GM19351 (cell line): ENCODE data around the gene MUL1.
"Not testable (repeated sequence)": the region's sequence is repeated elsewhere in the genome, so short reads cannot be mapped to it uniquely, and the experiment has no call there.

Experiments used
- ATAC-seq: cut with Tn5 transposase; IDR thresholded peaks from one replicate; pipeline ENCODE4 v1.9.1; 2021; ENCODE audit warnings: mild to moderate bottlenecking, moderate library complexity; ENCODE audit not compliant: unreplicated experiment

MUL1 gene

DNA sequence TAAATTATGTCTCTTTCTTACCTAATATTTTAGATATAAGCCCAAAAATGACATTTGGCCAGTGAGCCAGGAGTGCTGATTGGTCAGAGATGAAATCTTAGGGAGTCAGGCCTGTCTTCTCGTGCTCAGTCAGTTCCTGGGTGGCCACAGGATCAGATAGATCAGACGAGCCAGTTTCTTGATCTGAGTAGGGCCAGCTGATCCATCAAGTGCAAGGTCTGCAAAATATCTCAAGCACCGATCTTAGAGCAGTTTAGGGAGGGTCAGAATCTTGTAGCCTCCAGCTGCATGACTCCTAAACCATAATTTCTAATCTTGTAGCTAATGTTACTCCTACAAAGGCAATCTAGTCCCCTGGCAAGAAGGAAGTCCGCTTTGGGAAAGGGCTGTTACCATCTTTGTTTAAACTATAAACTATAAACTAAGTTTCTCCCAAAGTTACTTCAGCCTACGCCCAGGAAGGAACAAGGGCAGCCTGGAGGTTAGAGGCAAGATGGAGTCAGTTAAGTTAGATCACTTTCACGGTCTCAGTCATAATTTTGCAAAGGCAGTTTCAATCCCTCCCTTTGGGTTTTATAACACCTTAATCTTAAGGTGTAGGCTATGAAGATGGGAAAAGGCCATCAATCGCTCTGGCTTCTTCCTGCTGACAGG, 11.8 kb upstream of the MUL1 start:
- not testable (repeated sequence) for ATAC-seq

DNA sequence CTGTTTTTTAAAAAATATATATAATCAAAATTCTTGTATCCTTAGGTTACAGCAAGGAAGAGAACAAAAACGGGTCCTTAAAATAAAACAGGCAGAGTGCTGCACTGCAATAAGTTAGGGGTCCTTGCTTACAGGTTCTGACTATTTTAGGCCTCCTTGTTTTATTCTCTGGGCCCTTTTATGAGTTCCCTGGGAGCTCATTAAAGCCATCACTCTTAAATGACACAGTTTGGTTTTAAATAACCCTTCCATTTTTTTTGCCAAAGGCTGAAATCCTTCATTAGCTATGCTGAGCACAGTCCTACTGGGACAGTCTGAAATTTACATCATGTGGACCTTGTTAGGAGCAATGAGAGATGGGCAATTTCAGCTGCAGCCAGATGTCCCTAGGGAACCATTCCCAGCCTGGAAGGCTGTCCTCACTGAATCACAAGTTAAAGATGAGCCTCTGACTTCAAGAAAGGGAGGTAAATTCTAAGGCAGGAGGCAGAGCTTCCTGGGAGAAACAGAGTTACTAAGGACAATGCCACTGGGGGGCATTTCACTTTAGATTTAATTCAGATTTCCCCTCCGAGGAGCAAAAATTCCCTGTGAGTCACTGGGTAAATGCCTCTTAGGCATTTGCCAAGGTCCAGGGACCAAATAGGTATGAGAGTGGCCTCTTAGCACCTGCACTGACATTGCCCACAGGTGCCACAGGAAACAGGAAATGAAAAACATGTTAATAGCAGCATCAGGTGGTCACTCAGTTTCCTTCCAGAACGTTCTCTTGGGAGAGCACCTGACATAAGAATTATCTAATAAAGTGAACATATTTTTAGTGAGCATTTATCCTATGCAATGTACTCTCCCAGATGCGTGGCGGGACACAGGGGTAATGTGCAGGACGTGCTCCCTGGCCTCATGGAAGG, 3.8 kb upstream of the MUL1 start:
- ATAC-seq: no peak

DNA sequence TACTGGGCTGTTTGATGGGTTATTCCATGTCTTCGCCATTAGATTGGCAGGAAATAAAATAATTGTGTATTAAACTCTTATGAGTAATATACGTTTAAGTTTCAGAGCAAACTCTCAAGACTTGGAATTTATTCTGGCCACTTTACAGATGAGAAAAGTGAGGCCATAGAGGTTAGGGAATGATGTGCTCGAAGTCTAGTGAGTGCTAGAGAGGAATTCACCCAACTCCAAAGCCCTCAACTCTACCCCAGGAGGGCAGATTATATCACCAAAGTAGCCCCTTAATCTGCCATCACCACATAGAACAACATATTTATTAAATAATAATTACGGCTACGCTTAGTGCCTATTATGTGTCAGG, 440 bp upstream of the MUL1 start:
- ATAC-seq: no peak

DNA sequence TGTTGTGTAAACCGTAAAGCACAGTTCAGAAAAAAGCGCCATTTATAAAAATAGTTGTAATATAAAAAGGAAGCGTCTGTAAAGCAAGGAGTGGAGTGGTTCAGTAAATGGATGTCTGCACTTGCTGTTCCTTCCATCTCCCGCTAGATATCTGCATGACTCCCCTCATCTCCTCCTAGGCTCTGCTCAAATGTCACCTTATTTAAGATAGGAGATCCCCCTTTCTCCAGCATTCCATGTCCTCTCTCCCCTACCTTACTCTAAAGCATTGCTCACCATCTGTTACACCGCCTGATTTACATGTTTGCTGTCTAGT, 745 bp downstream of the MUL1 start:
- no peak for ATAC-seq

DNA sequence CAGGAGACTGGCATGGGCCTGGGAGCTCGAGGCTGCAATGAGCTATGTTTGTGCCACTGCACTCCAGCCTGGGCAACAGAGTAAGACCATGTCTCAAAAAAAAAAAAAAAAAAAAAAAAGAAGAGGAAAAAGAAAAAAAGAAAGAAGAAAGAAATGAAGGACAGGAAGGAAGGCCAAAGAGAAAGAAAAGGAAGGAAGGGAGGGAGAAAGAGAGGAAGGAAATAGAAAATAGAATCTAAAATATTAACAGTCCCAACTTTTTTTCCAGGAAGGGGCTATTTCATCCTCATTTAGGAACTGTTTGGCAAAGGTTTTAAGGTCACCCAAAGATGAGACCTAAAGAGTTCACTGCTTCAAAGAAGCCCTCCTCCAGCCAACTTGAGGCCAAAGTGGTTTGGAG, 2.5 kb downstream of the MUL1 start:
- no peak for ATAC-seq

DNA sequence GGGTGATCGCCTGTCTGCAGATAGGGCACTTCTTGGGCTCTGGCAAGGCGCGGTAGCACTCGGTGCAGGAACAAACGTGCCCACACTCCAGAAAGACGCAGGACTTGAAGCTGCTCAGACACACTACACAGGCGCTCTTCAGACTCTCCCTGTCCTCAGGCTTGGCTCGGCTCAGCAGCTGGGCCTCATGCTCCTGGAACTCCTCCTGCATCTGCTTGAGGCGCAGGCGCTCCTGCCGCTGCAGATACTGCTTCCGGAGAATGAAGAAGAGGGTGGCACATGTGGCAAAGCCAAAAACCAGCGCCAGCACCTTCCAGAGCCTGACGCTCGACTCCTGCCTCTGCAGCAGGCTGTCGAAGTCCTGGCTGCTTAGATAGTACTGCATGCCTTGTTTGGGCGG, 7.2 kb downstream of the MUL1 start:
- ATAC-seq: no peak

DNA sequence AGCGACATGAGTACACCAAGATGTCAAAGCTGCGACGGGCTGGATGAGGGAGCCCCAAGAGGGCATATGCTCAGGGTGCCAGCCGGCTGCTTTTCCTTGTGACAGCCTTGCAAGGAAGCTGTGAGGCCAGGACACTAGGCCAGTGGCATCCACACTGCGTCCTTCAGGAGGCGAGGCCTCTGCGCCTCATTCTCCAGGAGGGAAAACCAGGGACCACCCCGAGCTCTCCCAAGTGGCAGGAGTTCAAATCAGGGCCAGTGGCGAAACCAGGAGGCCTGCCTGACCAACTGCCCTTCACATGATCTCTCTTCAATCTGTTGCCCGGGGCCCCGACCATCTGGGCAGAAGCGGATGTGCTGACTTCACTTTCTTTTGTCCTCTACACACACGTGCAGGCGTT, 8.2 kb downstream of the MUL1 start:
- ATAC-seq: no peak

DNA sequence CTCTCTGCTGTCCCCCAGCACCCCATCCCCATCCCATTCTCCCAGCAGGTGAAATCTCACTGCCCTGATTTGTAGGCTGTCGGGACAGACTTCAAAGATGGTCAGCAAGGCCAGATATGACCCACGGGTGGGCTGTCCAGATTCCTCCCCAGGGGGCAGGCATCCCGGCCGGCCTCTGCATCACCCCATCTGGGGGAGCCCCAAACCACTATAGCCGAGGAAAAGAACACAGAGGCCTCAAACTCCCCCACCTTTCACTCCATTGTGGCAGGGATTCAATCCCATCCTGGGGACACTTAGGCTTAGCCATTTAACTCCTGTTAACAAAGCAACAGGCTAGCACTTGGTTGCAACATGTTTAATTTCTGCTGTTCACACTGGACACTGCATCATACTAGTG, 8.8 kb downstream of the MUL1 start:
- ATAC-seq: no peak

DNA sequence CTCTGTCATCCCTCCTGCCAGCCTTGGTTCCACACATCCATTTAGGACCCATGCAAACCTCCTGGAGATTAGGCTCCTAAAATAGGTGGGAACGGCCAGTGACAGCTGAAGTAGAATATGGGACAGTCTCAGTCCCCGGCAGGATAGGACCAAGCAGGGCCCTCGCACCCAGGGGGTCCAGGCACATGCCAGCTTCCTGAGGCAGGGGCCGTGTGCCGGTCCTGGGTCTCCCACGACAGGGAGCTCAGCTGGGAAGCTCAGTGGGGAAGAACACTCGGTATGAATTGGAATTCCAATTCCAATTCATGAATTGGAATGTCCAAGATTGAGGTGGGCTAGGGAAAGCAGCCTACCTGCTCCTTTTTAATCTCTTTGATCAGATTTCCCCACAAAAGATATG, 9.8 kb downstream of the MUL1 start:
- ATAC-seq: no peak

DNA sequence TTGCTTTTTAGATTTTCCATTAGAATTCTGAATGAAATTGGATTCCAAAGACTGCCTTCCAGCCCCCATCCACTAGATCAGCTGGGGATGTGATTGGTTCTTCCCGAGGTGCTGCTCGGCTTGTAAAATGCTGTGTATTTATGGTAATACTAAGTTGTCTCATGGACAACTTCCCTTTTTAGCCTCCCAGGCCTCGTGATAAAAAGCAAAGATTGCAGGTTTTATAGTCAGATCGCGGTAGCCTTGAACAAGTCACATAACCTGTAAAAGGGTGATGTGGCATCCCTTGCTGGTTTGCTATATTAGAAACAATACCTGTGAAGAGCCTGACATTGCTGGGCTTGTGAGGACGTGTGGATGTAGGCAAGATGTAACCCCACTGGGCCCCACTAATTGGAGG, 10.4 kb downstream of the MUL1 start:
- ATAC-seq: no peak

DNA sequence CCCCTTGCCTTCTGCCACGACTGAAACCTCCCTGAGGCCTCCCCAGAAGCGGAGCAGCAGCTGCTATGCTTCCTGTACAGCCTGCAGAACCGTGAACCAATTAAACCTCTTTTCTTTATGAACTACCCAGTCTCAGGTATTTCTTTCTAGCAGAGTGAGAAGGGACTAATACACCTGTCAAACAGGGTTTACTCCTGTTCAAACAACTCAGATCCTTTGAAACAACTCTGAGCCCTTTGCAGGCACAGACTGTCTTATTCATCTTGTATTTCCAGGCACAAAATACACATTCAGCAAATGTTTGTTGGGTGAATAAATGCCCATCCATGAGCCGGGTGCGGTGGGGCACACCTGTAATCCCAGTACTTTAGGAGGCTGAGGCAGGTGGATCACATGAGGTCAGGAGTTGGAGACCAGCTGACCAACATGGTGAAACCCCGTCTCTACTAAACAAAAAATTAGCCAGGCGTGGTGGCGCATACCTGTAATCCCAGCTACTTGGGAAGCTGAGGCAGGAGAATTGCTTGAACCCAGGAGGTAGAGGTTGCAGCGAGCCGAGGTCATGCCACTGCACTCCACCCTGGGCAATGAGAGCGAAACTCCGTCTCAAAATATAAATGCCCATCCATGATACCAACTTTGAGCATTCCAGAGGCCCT, 11.1 kb downstream of the MUL1 start:
- not testable (repeated sequence) for ATAC-seq

DNA sequence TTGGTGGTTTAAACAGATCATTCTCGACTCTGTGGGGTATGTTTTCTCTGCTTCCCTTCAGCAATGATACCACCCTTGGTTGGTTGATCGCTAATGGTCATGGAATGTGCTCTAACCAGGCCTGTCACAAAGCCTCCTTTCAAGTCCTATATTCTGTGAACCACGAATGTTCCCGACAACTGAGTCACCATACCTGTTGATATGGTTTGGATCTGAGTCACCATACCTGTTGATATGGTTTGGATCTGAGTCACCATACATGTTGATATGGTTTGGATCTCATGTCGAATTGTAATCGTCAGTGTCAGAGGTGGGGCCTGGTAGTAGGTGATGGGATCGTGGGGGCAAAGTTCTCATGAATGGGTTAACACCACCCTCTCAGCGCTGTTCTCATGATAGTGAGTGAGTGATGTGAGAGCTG, 11.7 kb downstream of the MUL1 start:
- no peak for ATAC-seq

DNA sequence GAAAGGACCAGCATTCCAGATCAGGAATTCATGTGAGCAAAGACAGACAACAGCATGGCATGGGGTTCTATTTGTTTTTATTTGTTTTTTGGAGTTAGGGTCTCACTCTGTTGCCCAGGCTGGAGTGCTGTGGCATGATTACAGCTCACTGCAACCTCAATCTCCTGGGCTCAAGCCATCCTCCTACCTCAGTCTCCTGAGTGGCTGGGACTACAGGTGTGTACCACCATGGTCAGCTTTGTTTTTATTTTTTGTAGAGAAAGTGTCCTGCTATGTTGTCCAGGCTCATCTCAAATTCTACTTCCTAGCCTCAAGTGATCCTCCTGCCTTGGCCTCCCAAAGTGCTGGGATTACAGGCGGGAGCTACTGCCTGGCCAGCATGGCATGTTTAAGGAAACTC, 12.3 kb downstream of the MUL1 start:
- no peak for ATAC-seq

DNA sequence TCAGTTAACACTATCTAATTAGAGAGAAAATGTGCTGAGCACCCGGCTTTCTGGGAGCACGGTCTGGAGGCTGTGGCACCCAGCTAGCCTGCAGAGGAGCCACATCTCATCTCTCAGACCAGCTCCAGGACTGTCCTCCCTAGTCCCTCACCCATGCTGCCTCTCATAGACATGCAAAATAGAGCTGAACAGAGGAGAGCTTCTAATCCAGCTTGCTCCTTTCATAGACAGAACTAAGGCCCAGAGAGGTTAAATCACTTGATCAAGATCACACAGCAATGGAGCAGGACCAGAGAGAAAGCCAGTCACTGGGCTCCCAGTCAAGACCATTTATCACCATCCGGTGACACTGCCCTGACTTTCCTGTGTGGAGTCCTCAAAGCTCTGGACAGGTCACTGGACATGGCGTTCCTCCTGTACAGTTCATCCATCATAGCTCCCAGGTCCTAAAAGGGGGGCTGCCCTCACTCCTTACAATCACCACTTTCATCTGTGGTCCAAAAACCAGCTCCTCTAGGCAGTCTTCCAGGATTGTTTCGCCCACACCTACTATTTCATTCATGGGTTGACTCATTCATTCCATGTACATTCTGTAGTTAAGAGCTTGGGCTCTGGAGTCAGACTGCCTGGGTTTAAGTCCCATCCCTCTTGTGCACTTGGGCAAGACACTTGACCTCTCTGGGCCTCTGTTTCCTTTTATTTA, 13.2 kb downstream of the MUL1 start:
- ATAC-seq: no peak

DNA sequence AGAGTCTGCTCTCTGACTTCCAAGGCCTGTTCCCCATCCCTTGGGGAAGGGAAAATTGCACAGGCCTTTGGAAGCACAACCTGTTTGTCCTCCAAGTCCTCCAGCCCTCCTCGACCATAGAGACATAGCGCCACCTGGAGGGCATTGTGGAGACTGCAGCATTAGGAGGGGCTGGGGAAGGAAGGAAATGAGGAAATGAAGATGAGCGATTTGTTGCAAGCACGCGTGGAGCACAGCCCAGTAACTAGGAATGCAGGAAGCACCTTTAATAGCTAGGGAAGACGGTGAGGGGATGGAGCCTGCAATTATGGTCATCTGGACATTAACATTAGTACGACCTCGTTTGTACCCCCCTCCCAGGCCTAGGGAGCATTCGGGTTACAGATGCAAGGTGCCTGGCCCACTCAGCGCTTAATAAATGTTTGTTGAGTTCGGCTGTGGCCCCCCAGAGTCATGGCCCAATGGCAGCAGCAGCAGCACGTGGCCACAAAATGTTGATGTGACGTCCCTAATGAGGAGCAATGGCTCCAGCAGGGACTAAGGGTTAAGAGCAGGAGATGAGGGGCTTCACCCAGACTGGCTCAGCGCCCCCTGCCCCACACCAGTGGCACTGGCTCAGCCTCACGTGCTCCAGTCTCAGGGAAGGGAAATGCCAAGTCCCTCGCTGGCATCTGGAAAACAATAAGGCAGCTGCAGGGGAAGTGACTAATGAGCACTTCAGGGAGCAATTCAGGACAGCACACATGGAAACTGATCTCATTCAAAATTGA, 13.9 kb downstream of the MUL1 start:
- ATAC-seq: no peak

DNA sequence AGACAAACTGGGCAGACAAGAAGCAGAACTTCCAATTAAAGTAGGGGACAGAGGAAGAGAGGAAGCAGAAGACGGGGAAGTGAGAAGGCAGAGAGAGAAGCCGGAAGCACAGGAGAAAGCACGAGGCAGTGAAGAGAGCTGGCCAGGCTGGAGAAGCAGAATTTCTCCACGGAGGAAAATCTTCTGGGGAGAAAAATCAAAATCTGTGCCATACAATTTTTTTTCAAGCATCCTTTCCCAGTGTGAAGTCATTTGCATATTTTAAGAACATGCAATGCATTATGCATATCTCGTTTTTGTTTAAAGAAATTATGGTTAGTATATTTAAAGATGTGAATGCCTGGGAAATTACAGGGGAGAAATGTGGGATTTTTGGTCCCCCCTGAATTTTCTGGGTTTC, 14.6 kb downstream of the MUL1 start:
- ATAC-seq: no peak

DNA sequence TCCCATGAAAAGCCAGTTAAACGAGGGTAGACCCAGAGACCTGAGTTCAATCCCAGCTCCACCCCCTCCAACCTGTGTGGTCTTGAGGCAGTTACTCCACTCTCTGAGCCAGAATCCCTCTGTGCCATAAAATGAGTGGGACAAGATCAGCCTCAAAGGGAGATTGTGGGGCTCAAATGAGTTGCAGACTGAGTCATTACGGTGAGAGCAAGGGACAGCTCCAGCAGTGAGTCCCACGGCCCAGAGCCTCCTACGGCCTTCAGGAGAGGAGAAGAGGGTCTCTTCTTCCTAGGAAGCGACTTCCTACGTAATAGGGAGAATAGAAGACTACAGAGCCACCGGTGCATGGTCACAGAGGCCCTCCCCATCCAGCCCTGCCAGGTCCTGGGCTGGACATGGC, 15.2 kb downstream of the MUL1 start:
- no peak for ATAC-seq

DNA sequence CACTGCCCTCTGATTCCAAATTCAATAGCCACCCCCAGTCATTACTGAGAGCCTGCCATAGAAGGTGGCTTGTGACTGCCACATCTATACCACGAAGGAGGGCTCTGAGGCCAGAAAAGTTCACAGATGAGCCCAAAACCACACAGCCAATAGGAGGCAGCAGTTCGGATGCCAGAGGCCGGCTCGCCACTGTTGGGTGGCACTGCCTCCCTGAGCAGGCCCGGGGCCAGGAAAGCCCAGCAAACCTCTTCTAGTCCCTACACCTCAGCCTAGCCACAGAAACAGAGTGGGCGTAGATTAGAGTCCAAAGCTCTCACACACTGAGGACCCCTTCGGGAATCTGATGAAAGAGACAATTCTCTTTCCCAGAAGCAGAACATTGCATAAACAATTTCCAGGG, 16.1 kb downstream of the MUL1 start:
- no peak for ATAC-seq

DNA sequence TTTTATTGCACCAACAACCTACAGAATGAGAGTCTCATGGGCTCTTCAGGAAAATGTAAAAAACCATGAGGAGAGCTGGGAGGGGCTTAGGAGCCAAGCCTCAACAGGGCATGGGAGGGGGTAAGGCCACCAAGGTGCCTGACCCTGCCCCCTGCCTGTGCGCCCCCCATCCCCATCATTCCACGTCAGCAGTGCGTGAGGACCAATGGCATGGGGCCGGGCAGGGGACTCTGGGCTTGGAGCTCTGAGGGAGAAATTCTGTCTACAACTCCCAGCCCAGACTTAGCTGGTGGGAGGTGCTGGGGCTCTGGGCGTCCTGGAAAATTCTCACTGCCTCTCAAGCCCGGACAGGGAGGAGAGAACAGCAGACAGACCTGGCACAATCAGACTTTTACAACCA, 16.8 kb downstream of the MUL1 start:
- no peak for ATAC-seq

DNA sequence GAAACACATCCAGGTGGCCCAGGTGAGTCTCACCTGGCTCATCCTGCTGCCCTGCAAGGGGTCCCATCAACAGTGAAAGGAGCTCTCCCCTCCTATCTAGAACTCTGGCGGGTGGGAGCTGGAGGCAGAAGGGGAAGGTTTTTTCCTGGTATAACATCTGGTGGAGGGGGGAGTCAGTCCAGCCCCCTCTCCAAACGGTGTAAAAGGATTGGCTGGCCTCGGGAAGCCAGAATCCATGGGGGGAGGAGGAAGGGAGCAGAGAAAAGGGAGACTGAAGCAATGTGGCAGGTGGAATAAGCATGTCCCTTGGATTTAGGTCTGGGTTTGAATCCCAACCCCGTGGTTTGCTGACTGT, 20.7 kb downstream of the MUL1 start:
- ATAC-seq: no peak
